Measurements from ENCODE around the gene CD69.

Gene CD69

DNA sequence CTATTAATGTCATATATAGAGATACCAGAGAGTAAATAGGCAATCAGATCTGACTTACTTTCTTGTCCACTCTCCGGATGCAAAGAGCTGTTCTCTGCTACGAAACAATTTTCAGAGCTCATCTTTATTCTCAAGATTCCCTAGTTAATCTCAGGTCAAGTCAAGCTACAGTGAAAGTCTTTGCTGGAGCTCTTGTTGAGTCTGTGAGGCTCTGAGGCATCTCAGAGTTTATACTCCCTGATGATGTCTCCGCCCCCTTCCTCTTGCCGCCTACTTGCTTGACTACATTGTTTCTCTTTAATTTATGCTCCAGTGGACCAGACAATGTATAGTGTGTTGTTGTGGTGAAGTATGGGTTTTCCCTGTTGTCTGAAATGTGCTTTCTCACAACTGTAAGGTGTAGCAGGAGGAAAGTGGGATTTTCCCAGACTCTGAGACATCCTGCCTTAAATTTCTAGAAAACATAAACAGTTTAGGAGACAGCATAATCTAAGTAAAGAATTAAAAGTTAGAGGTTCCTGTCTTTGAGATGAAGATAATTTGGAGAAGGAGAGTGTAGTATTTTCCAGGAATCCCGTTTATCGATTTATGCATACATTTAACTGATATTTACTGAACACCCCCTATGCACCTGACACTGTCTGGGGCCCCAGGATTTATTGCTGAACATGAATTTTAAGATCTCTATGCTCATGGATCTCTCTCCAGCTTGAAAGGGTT is at the start of gene CD69:
Gene CD69 (minus strand): TSS at position 203 of the 720 bp plus-strand sequence. CDS start 81 bp downstream, at position 122.
- in situ Hi-C loops (cut with HindIII; ENCODE audit: low sequenced_read_pairs) = no loop called here

DNA sequence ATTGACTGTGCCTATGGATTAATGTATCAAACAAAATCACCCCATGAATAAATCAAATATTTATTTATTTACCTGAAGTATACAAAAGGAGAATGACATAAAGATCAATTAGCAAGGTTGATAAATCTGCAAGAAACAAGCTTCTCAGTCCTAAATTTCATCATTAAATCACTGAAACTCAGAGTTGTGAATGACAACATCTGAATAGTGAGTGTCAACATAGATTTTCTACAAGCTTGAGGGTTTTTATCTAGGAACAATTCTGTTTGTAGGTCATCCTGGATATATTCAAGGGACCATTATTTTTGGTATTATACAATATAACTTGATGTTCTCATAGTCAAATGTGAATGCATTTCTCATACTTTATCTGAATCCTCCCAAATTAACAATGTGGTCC is 49.2 kb upstream of the CD69 start:
- in situ Hi-C loops (cut with HindIII; ENCODE audit: low sequenced_read_pairs) = no loop called here

DNA sequence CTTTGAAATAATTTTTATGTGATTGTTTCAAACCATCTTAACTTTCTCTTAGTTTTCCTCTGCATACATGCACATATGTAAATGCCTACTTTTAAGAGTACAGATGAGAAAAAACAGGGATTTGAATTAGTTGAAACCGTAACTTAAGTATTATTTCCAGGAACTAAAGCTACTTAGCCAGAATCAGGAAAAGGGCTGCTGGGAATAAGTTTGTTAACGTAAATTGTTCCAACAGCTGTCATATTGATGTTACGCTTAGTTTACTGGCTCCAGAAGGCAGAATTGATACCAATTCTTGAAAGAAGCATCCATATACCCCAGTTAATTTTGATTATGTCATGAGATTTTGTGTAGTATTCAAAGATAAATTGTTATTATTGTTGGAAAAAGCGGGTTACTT is 48.6 kb upstream of the CD69 start:
- in situ Hi-C loops (cut with HindIII; ENCODE audit: low sequenced_read_pairs) = no loop called here

DNA sequence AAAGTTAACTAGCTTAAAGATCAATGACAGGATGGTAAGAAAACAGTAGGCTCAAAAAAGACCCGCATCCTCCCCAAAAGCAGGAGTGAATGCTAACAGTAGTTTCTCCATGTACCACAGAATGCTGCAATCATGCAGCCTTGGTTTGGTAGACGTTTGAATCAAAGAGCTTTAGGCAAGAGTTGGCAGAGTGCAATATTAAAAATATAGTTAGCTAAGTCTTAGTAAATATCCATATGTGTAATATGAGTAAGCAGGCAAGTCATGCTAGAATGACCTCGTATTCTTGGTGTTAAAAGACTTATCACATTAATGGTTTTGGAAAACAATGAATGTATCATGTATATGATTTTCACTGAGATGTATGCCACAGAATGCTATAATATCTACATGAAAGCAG is 47.8 kb upstream of the CD69 start:
- in situ Hi-C loops (cut with HindIII; ENCODE audit: low sequenced_read_pairs) = no loop called here

DNA sequence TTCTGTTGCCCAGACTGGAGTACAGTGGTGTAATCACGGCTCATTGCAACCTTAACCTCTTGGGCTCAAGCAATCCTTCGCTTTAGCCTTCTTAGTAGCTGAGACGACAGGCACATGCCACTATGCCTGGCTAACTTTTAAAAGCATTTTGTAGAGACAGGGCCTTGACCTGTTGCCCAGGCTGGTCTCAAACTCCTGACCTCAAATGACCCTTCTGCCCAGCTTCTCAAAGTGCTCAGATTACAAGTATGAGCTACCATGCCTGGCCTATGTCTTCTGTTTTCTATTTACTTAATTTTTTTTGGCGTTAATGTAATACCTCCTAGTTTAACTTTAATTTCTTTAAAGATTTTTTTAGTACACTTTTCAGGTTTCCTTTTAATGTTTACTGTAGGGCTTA is 46.0 kb upstream of the CD69 start:
- in situ Hi-C loops (cut with HindIII; ENCODE audit: low sequenced_read_pairs) = no loop called here

DNA sequence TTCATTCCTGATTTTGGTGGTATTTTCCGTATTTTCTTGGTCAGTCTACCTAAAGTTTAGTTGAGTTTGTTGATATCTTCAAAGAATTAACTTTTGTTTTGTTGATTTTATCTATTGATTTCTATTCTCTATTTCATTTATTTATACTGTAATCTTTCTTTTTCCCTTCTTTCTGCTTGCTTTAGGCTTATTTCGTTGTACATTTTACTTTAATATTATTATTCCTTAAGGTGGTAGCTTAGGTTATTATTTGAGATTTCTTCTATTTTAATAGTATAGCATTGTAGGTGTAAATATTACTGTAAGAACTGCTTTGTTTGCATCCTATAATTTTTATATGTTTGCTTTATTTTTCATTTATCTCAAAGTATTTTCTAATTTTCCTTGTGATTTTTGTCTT is 45.2 kb upstream of the CD69 start:
- in situ Hi-C loops (cut with HindIII; ENCODE audit: low sequenced_read_pairs) = no loop called here

DNA sequence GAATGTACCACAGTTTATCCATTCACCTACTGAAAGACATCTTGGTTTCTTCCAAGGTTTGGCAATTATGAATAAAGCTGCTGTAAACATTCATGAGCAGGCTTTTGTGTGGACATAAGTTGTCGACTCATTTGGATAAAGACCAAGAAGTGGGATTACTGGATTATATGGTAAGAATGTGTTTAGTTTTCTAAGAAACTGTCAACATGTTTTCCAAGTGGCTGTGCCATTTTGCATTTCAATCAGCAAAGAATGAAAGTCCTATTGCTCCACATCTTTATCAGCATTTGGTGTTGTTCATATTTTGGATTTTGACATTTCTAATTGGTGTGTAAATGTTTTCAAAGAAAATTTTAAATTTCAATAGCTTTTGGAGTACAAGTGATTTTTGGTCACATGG is 39.3 kb upstream of the CD69 start:
- in situ Hi-C loops (cut with HindIII; ENCODE audit: low sequenced_read_pairs) = no loop called here

DNA sequence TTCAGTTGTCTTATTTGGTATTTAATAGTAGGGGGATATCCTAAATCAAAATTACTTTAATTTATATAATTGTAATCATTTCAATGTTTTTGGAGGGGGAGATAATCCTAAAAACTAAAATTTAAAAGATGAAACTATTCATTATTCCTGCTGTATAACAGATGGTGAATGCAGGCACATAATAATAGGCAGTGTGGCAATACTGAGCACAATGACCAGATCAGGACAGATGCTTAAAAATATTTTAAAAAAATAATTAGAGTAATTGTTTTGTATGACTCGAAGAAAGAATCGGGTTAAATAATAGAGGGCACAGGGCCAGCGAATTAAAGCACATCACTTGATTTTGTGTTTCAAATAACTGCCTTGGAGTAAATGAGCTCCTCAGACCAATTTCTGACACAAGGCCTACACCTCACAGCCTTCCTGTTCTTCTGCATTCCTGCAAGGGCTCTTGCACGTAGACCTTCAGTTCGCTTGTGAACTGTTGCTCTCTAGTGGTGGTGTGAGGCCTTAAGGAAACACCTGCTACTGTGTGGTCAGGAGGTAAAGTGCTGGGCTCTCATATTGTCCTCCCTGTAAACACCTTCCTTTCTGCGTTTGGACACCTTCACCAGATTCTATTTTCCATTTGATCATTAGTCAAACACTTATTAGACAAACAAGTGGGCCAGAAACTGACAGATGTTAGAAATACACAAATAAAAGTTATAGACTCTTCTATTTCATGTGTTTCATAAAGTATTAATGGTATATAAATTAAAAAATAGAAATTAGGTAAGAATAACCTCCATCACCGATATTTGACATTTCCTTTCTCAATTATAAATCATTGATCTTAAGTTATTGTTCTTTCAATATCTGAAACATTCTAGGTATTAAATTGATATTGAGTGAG is 37.3 kb upstream of the CD69 start:
- in situ Hi-C loops (cut with HindIII; ENCODE audit: low sequenced_read_pairs) = no loop called here

DNA sequence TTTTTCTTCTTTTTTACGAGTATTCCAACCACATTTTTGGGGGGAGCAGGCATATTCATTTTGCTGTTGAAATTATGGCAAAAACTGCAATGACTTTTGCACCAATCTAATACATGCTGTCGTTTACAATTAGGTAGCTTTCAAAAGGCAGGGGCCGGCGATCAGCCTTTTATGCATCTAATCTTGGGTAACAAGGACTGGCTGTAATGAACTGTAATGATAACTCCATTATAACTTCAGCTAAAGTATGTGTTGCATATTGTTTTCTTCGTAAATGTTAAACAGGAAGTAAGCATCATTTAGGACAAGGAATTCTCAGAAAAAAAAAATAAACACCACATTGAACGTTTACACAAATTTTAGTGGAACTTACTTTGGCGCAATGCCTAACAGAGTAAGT is 36.3 kb upstream of the CD69 start:
- in situ Hi-C loops (cut with HindIII; ENCODE audit: low sequenced_read_pairs) = no loop called here

DNA sequence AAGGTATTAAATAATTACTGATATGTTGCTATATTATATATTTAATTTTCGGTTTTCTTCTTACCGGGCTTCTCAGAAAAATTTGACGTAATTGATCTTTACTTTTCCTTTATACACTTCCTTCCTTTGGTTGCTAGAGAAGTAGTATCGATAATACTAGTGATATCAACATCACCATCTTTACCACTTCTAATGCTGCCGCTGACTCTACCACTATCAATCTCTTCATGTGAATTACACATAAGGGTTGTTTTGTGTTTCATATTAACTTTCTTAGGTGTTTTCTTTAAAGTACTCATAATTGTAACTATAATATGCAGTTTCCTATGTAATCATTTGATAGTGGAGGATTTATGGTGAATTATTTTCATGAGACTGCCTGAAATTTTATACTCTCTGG is 35.6 kb upstream of the CD69 start:
- in situ Hi-C loops (cut with HindIII; ENCODE audit: low sequenced_read_pairs) = no loop called here

DNA sequence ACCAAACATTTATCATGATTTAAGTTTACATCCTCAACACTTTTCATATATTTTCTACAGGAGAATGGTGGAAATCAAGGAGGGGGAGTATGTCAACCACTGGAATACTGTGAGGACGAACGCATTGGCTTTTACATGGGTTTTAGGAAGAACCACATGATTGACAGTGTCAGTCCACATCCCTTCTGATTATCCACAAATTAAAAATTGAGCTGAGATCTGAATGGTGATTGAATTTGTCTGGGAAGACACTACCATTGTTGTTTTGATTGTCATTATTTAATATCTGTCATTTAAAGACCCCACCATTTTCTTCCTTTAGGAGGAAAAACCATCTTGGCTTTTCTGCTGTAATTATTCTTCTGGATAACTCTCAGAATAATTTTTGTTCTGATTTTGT is 35.2 kb upstream of the CD69 start:
- in situ Hi-C loops (cut with HindIII; ENCODE audit: low sequenced_read_pairs) = no loop called here

DNA sequence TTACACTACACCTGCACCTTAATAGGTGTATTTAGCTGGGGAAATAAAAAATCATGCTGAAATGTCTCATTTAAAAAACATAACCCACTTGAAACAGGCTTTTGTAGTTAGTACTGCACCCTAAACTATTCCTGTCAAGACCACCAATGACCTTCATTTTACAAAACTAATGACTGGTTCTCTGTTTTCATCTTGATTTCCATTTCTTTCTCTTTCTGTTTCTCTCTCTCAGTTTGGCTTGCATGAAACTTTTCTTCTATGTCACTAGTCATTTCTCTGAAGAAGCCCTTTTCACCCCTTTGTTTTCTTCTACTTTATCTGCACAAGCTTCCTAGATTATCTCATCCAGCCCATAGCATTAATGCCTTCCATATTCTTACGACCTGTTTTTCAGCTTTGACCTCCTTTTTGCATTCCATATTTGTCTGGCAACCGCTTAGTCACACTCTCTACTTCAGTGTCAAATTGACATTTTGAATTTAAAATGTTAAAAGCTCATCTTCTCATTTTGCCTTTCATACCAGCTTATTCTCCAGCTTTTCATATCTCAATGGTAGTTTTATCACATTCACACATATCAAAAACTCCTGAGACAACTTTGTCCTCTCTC is 33.9 kb upstream of the CD69 start:
- in situ Hi-C loops (cut with HindIII; ENCODE audit: low sequenced_read_pairs) = loop anchor here (5.0 kb wide), 1 partner anchor 42 kb away; no protein-coding TSS in a partner anchor

DNA sequence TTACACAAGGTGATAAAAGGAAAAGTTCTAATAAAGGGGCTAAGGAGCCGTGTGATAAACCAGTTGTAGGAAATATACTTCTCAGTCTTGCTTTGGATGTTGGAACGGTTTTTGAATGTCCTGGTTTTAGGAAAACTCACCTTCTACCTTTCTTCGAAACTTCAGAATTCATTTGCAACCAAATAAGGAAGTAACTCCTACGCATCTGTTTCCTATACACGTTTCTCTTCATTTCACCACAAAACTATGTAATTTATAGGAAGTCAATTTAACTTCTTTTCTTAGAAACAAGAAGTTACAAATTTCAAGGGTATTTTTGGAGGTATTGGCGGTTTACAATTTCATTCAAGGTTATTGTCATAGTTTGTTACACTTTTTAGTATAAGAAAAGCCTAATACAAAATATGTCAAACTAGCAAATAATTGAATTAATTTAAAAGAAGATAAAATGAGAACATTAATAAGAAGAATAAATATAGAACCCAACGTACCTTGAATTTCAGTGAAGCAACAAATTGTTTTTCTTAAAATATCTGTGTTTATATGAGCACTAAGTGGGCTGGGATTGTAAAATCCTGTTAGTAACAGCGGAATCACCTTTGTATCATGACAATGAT is 33.2 kb upstream of the CD69 start:
- in situ Hi-C loops (cut with HindIII; ENCODE audit: low sequenced_read_pairs) = loop anchor here (5.0 kb wide), 1 partner anchor 42 kb away; no protein-coding TSS in a partner anchor

DNA sequence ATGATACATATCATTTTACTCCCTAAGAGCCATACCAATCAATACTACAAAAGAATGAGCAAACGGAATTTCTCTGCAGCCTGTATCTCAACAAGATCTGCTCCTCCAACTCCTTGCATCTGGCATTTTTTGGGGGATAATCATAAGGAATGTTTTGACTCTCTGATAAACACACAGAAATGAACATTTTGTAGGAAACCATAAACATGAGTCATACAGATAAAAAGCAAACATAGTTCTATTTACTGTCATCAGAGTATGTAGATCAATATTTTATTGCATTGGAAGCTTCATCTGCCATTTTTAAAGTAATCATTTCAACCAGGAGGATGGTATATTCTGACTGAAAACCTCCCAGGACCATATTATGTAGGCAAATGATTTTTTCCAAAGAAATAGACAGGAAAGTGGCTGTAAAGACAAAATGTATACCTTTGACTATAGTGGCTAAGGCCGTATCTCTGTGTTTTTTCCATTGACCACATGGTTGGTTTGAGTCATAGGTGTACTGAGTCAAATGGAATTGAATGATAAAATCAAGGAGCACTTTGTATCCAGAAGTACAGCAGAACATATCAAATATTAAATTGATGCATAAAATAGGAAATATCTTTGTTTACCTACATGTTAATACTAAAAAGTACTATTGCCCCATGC is 32.4 kb upstream of the CD69 start:
- in situ Hi-C loops (cut with HindIII; ENCODE audit: low sequenced_read_pairs) = loop anchor here (5.0 kb wide), 1 partner anchor 41 kb away; no protein-coding TSS in a partner anchor

DNA sequence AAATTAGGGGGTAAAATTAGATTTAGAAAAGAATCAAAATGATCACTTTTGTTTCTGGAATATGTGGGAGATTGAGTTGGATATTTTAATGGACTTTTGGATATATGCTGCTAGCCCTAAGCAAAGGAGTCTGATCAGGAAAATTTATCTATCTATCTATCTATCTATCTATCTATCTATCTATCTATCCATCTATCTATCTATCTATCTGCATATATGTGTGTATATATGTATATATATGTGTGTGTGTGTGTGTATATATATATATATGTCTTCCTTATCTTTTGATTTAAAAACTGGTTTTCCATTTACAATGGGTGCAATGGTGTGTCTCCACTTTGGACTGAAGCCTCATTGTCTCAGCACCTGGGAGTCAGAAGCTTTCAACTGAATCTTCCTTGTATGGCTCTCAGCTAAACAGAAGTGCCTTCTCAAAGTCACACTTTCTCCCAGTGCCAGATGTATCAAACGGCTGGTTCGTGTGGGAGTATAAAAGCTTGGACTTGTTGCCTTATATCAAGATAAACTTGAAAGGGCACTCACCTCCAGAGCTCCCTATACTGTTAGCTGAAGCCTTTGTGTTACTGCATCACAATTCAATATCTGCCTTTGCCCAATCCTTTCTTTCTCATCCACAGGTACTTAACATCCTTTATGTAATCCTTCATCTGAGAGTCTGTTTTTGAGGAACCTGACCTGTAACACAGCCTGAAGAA is 31.6 kb upstream of the CD69 start:
- in situ Hi-C loops (cut with HindIII; ENCODE audit: low sequenced_read_pairs) = loop anchor here (5.0 kb wide), 1 partner anchor 40 kb away; no protein-coding TSS in a partner anchor

DNA sequence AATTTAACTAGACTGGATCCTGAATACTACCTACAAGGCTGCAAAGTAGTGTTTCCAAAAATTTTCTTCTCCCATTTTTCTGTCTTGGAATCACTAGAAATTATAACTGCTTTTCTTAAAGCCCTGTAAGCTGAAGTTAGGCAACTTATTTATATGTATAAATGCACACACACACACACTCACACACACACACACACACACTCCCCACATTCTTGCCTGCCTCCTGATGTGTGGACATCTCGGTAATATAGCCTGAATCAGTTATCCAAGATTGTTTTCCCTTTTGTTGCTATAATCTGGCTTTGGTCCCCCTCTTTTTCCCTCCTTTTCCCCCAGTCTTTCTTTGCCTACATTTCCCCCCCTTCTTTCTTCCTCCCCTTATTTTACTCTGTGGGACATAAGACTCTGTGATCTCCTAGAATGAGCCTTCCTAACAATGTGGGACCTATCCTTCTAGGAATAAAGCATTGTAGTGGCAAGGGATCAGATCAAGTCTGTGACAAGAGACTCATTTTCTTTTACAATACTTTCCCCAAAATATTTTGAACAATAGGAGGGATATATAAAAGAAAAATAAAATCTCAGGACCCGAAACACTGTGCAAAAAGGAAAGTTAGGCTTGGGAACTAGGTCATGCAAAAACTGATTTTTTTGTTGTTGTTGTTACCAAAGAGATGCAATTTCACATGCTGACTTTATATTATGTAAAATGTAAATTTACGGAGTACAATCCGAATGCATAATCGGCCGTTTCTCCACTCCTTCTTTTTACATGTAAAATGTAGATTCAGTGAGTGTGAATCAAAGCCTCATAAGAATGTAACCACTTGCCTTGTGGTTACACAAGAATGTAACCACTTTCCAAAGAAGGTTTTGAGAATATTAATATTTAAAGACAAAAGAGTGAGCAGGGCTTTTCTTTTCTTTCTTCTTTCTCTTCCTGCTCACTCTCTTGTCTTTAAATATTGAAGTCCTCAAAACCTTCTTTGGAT is 26.3 kb upstream of the CD69 start:
- in situ Hi-C loops (cut with HindIII; ENCODE audit: low sequenced_read_pairs) = no loop called here

DNA sequence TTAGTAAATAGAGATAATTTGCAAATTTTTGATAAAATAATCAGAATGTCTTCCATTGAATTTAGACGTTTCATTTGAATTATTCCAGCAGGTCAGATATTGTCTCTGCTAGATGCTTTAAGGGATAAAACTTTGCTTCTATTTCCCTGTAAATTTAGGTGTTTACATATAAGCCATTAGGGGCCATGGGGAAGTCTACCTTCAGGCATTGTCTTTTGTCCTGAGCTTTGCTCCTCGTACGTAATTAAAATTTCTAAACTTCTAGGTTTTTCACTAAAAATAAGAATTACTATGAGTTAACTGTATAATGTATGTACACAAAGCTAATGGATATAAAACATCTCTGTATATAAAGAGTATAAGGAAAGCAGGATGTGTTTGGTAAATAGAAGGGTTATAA is 24.1 kb upstream of the CD69 start:
- in situ Hi-C loops (cut with HindIII; ENCODE audit: low sequenced_read_pairs) = no loop called here

DNA sequence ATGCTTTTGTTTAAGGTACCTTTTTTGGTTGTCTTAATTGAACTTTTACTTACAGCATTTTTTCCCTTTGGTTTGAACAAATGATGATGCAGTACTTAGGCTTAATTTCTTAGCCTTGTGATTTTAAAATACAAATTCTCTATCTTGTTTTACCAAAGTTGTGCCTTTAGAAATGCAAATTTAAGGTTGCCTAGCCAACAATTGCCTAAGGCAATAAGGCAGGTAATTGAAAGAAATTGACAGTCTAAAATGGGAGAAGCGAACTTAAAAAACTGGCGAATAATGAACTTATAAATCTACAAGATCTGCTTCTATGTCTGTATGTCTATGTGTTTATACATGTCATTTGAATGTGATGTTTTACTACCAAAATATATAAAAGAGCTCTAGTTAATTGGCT is 23.6 kb upstream of the CD69 start:
- in situ Hi-C loops (cut with HindIII; ENCODE audit: low sequenced_read_pairs) = no loop called here

Measured in endothelial cell of hepatic sinusoid (primary cell).